ENCODE results near the gene SLC49A4. TPM values are rescaled to one million over a fixed set of nuclear protein-coding genes. Genes with fewer than 3 reads are reported as not detected.

The SLC49A4 gene
- total RNA-seq, 4 donors from 2014 or later = 9.7 to 26.9 (median 19.4) TPM

DNA sequence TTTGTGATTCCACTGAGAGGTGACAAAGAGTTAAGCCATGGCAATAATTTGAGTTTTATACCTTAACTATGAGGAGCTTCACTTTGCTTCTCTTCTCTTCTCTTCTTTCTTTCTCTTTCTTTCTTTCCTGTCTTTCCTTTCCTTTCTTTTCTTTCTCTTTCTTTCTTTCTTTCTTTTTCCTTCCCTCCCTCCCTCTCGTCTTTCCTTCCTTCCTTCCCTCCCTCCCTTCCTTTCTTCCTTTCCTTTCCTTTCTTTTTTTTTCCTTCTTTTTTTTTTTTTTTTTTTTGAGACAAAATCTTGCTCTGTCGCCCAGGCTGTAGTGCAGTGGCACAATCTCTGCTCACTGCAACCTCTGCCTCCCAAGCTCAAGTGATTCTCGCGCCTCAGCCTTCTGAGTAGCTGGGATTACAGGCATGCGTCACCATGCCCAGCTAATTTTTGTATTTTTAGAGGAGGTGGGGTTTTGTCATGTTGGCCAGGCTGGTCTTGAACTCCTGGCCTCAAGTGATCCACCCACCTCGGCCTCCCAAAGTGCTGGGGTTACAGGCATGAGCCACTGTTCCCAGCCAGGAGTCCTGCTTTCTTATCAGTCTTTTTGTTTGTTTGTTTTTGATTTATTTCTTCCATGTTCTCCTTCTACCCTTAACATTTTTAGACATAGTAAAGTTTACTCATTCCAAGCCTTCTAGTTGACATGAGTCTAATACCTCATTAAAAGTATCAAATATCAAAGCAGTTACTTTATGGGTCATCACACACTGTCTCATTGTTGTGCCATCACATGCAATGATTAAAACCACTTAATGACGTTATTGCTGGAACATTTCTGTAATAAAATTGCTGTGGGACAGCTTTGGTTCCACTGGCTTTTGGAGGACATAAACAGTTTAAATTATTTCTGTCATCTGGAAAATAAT is 29.9 kb downstream of the SLC49A4 start:
- Histone ChIP-seq H3K4me3 (no peak overlapping the region), H3K9me3 (no peaks in the 10 kb centered on the region), H3K27ac (peak overlapping the region; percentile 20 to 53), H3K4me1 (no peaks in the 10 kb centered on the region), H3K36me3 (no peaks in the 10 kb centered on the region), H3K27me3 (no peaks in the 10 kb centered on the region)
- no peak for DNase-seq
- intact Hi-C loops (cut with DNase I; ENCODE audit: low total_unique reads) = no loop called here
- TF ChIP-seq POLR2A (IDR thresholded peaks at IDR 0.05) = no peak
- TF ChIP-seq, protein P1, sequence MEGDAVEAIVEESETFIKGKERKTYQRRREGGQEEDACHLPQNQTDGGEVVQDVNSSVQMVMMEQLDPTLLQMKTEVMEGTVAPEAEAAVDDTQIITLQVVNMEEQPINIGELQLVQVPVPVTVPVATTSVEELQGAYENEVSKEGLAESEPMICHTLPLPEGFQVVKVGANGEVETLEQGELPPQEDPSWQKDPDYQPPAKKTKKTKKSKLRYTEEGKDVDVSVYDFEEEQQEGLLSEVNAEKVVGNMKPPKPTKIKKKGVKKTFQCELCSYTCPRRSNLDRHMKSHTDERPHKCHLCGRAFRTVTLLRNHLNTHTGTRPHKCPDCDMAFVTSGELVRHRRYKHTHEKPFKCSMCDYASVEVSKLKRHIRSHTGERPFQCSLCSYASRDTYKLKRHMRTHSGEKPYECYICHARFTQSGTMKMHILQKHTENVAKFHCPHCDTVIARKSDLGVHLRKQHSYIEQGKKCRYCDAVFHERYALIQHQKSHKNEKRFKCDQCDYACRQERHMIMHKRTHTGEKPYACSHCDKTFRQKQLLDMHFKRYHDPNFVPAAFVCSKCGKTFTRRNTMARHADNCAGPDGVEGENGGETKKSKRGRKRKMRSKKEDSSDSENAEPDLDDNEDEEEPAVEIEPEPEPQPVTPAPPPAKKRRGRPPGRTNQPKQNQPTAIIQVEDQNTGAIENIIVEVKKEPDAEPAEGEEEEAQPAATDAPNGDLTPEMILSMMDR (IDR thresholded peaks at IDR 0.05) = no peak

DNA sequence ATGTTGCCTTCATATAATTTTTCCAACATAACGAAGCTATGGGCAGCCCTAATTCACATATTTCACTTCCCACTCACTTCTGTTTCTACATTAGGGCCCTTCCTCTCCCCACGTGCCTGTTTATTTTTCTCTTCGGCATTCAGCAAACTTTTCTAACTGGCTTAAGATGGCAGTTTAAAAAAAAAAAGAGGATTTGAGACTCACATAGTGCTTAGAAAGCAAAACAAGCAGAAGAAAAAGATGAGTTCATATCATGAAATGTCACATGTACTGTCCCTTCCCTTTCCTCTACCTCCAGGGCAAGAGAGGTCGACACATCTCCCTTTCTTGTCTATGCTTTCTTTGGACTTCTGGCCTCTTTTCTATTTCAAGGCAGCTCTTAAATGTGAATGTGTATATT is 30.6 kb downstream of the SLC49A4 start:
- no peaks in the 10 kb centered on the region for H3K9me3 ChIP-seq
- intact Hi-C loops (cut with DNase I; ENCODE audit: low total_unique reads) = no loop called here
- H3K4me1 ChIP-seq = no peaks in the 10 kb centered on the region
- TF ChIP-seq POLR2A (IDR thresholded peaks at IDR 0.05) = no peak
- TF ChIP-seq, protein P1 (IDR thresholded peaks at IDR 0.05) = no peak
- peak overlapping the region in 1 of 2 donors; percentile 53 for H3K27ac ChIP-seq
- no peaks in the 10 kb centered on the region for H3K36me3 ChIP-seq
- H3K4me3 ChIP-seq = no peak overlapping the region
- H3K27me3 ChIP-seq = no peaks in the 10 kb centered on the region
- no peak for DNase-seq

DNA sequence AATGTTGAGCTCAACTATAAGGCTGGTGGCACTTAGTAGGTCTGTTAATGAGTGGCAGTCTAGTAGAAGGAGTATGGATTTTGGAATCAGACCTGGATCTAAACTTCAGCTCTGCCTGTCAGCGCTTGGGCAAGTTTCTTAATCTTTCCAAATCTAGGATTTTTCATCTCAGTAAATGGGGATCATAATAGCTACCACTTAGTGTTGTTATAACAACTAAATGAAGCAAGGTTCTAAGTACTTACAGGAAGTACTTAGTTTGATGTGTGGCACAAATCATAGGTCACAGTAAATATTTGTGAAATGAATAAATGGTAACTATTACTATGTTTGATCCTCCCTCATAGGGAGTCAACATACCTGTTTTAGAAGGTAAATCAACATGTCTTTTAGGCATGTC is 31.4 kb downstream of the SLC49A4 start:
- H3K9me3 ChIP-seq = no peaks in the 10 kb centered on the region
- H3K36me3 ChIP-seq = no peaks in the 10 kb centered on the region
- no peak overlapping the region for H3K4me3 ChIP-seq
- intact Hi-C loops (cut with DNase I; ENCODE audit: low total_unique reads) = no loop called here
- no peaks in the 10 kb centered on the region for H3K27me3 ChIP-seq
- H3K4me1 ChIP-seq = no peaks in the 10 kb centered on the region
- no peak for DNase-seq
- H3K27ac ChIP-seq = no peak overlapping the region
- TF ChIP-seq POLR2A (IDR thresholded peaks at IDR 0.05) = no peak
- TF ChIP-seq, protein P1 (IDR thresholded peaks at IDR 0.05) = no peak

GRCh38 chr3:122828281-122828680 is 33.4 kb downstream of the SLC49A4 start:
- TF ChIP-seq, protein P1 (IDR thresholded peaks at IDR 0.05) = no peak
- DNase-seq = no peak
- no peak overlapping the region for H3K4me3 ChIP-seq
- no peak overlapping the region for H3K27ac ChIP-seq
- no peaks in the 10 kb centered on the region for H3K4me1 ChIP-seq
- no peaks in the 10 kb centered on the region for H3K27me3 ChIP-seq
- H3K9me3 ChIP-seq = no peaks in the 10 kb centered on the region
- no peaks in the 10 kb centered on the region for H3K36me3 ChIP-seq
- intact Hi-C loops (cut with DNase I; ENCODE audit: low total_unique reads) = no loop called here

DNA sequence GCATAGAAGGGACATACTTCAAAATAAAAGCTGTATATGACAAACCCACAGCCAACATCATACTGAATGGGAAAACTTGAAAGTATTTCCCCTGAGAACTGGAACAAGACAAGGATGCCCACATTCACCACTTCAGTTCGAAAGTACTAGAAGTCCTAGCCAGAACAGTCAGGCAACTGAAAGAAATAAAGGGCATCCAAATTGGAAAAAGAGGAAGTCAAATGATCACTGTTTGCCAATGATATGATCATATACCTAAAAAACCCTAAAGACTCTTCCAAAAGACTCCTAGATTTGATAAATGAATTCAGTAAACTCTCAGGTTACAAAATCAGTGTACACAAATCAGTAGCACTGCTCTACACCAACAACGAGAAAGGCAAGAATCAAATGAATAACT is 40.7 kb downstream of the SLC49A4 start:
- TF ChIP-seq, protein P1 (IDR thresholded peaks at IDR 0.05) = no peak
- no peak for TF ChIP-seq POLR2A (IDR thresholded peaks at IDR 0.05)
- H3K27ac ChIP-seq = no peak overlapping the region
- no peaks in the 10 kb centered on the region for H3K4me1 ChIP-seq
- H3K27me3 ChIP-seq = no peaks in the 10 kb centered on the region
- DNase-seq = no peak
- no peak overlapping the region for H3K4me3 ChIP-seq
- H3K9me3 ChIP-seq = no peaks in the 10 kb centered on the region
- H3K36me3 ChIP-seq = no peaks in the 10 kb centered on the region
- intact Hi-C loops (cut with DNase I; ENCODE audit: low total_unique reads) = no loop called here
